ENCODE measurements around the gene MUC2. TPM values are rescaled to one million over a fixed set of nuclear protein-coding genes. Genes with fewer than 3 reads are reported as not detected.

The MUC2 gene
- total RNA-seq, 1 donor from 2014 or later, result not detected

DNA sequence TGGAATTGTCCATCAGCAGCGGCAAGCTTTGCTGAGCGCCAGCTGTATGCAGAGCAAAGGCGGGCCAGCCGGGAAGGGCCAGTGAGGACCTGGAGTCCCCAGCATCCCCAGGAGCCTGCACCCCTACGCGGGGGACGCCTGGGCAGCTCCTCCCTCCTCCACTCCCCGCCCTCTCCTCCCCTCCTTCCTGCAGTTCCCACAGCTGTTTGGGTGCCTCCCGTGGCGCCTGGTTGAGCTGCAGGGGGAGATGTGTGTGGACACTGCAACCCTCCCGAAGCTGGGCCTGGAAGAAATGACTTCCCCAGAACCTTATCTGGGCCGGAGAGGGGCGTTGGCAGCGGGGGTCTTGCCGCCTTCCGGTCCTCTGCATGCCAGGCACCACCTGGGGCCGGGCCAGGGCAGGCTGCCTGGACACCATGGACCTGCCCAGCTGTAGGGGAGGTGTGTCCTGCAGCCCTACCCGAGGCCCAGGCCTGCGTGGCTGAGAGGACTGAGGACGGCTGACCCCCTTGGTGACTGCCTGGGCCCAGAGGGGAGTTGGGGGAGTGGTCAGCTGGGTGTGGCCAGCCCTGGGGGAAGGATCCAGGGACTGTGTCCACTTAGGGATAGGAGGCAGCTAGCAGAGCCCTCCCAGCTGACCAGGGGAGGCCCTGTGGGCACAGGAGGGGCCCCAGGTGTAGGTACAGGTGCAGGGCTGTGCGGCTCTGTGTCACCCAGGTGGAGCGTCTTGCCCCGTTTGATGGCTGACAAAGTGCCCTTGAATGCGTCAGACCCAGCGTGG lies 21.4 kb upstream of the MUC2 start:
- no peaks in the 10 kb centered on the region for H4K20me1 ChIP-seq (ENCODE audit: low read depth)
- Mint-ChIP-seq H3K4me1 (no peaks in the 10 kb centered on the region), H3K4me3 (no peak overlapping the region)

DNA sequence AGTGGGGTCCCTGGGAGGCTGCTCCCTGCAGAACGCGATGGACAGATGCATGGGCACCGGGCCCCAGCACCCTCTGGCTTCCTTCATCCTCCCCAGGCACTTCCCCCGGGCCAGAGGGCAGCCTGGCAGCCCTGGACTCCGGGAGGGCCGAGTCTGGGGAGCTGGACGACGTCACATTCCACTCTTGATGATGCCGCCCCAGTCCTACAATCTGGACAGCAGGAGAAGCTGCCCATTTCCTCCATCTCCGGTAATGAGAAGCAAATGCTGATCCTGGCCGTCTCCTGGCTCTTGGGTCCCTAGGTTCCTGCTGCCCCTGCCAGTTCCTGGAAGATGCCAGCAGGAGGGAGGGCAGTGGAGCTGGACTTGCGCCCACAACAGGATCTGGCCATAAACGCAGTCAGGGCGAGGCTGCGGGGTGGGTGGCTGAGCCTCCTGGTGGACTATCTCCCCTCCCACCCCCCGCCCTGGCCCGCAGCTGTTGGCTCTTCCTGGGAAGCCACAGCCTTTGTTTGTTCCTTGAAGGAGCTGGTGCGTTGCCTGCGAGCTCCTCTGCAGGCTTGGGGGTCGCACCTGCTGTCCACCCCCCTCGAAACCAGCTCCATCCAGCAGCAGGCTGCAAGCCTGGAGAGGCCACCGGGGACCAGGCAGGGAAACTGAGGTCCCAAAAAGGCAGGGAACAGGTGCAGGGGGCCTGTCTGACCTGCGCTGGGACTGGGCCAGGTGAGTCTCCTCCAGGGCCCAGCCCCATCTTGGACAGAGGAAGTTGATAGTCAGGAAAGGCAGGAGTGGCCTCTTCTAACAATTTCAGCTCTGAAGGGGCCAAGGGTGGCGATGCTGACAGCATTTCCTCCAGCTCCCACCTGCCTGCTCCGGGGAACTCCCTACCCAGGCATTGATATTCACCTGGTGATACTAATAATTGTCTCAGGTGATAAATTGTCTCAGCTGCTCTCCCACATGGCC lies 20.2 kb upstream of the MUC2 start:
- no peak overlapping the region for H3K4me2 ChIP-seq
- H4K20me1 ChIP-seq (ENCODE audit: low read depth), result no peaks in the 10 kb centered on the region
- H3K9ac ChIP-seq, result no peak overlapping the region
- H3K9me3 ChIP-seq (ENCODE audit: low read depth), result no peaks in the 10 kb centered on the region
- peaks cover 8% of the 10 kb centered on the region for H3K4me1 ChIP-seq
- no peaks in the 10 kb centered on the region for H3K36me3 Mint-ChIP-seq
- peaks cover 5% of the 10 kb centered on the region for H3K27me3 Mint-ChIP-seq (ENCODE audit: insufficient read depth, low read depth)
- no peaks in the 10 kb centered on the region for H3K9me3 Mint-ChIP-seq
- TF ChIP-seq EZH2 (IDR thresholded peaks at IDR 0.05) (no peak), EZH2phosphoT487 (IDR thresholded peaks at IDR 0.05) (no peak)
- TF ChIP-seq, protein P1, sequence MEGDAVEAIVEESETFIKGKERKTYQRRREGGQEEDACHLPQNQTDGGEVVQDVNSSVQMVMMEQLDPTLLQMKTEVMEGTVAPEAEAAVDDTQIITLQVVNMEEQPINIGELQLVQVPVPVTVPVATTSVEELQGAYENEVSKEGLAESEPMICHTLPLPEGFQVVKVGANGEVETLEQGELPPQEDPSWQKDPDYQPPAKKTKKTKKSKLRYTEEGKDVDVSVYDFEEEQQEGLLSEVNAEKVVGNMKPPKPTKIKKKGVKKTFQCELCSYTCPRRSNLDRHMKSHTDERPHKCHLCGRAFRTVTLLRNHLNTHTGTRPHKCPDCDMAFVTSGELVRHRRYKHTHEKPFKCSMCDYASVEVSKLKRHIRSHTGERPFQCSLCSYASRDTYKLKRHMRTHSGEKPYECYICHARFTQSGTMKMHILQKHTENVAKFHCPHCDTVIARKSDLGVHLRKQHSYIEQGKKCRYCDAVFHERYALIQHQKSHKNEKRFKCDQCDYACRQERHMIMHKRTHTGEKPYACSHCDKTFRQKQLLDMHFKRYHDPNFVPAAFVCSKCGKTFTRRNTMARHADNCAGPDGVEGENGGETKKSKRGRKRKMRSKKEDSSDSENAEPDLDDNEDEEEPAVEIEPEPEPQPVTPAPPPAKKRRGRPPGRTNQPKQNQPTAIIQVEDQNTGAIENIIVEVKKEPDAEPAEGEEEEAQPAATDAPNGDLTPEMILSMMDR (IDR thresholded peaks at IDR 0.05), result no peak
- no peak overlapping the region for H2AFZ ChIP-seq (replicated peaks)
- no peak for DNase-seq (ENCODE audit: low spot score)
- H3K4me3 ChIP-seq, result no peak overlapping the region
- H3K36me3 ChIP-seq, result no peaks in the 10 kb centered on the region
- H3K79me2 ChIP-seq (ENCODE audit: low read depth), result no peaks in the 10 kb centered on the region
- H3K4me1 Mint-ChIP-seq, result no peaks in the 10 kb centered on the region
- no peak overlapping the region for H3K27ac ChIP-seq
- H3F3A ChIP-seq (ENCODE audit: low read depth), result no peaks in the 10 kb centered on the region
- H3K27ac Mint-ChIP-seq, result no peak overlapping the region
- no peak overlapping the region for H3K4me3 Mint-ChIP-seq
- H3K27me3 ChIP-seq, result no peaks in the 10 kb centered on the region

More for the DNA sequence above, 21.4 kb upstream of the MUC2 start:
- H3K36me3 Mint-ChIP-seq, result no peaks in the 10 kb centered on the region
- TF ChIP-seq EZH2 (IDR thresholded peaks at IDR 0.05) (no peak), EZH2phosphoT487 (IDR thresholded peaks at IDR 0.05) (no peak)
- TF ChIP-seq, protein P1 (IDR thresholded peaks at IDR 0.05), result no peak
- Histone ChIP-seq H3F3A (ENCODE audit: low read depth) (no peaks in the 10 kb centered on the region), H3K4me3 (no peak overlapping the region), H3K27ac (no peak overlapping the region), H3K4me2 (no peak overlapping the region), H3K27me3 (no peaks in the 10 kb centered on the region), H3K79me2 (ENCODE audit: low read depth) (no peaks in the 10 kb centered on the region), H3K36me3 (no peaks in the 10 kb centered on the region), H3K9me3 (ENCODE audit: low read depth) (no peaks in the 10 kb centered on the region), H2AFZ (replicated peaks) (no peak overlapping the region), H3K9ac (no peak overlapping the region), H3K4me1 (peaks cover 8% of the 10 kb centered on the region)
- no peak overlapping the region for H3K27ac Mint-ChIP-seq
- H3K9me3 Mint-ChIP-seq, result no peaks in the 10 kb centered on the region
- DNase-seq (ENCODE audit: low spot score), result no peak
- peaks cover 7% of the 10 kb centered on the region for H3K27me3 Mint-ChIP-seq (ENCODE audit: insufficient read depth, low read depth)

DNA sequence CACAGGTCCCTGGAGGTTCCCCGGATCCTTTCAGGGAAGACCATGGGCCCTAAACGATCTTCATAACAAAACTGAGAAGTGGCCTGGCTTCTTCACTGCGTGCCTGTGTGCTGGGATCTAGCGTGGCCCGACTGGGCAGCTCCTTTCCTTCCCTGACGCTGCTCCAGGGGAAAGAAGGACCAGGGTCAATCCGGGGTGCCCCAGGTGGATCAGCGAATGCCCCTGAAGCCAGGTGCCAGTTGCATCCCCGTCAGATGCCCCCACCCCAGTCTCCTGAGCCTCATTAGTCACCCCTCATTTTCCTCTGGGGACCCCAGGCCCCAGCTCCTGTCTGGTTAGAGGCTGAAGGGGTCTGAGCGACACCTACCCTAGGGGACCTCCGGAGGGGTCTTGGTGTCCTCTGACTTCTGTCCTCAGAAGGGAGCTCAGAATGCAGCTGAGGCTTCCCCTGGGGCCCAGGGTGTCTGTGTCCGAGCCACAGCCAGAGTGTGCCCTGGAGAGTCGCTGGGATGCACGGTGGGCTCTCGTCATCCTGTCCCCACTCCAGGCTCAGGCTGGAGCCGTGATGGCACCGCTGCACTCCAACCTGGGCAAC lies 19.5 kb upstream of the MUC2 start:
- no peaks in the 10 kb centered on the region for H3K27me3 ChIP-seq
- Mint-ChIP-seq H3K9me3 (no peaks in the 10 kb centered on the region), H3K27ac (no peak overlapping the region), H3K4me3 (no peak overlapping the region), H3K4me1 (peaks cover under 1% of the 10 kb centered on the region), H3K36me3 (no peaks in the 10 kb centered on the region), H3K27me3 (ENCODE audit: insufficient read depth, low read depth) (peaks cover 5% of the 10 kb centered on the region)
- H3K4me3 ChIP-seq, result no peak overlapping the region
- no peak overlapping the region for H3K9ac ChIP-seq
- H4K20me1 ChIP-seq (ENCODE audit: low read depth), result no peaks in the 10 kb centered on the region
- H3F3A ChIP-seq (ENCODE audit: low read depth), result no peaks in the 10 kb centered on the region
- H3K79me2 ChIP-seq (ENCODE audit: low read depth), result no peaks in the 10 kb centered on the region
- DNase-seq (ENCODE audit: low spot score), result no peak
- no peak overlapping the region for H3K4me2 ChIP-seq
- no peaks in the 10 kb centered on the region for H3K9me3 ChIP-seq (ENCODE audit: low read depth)
- H3K27ac ChIP-seq, result no peak overlapping the region
- TF ChIP-seq EZH2 (IDR thresholded peaks at IDR 0.05), result no peak
- TF ChIP-seq, protein P1 (IDR thresholded peaks at IDR 0.05), result no peak
- no peak for TF ChIP-seq EZH2phosphoT487 (IDR thresholded peaks at IDR 0.05)
- no peak overlapping the region for H2AFZ ChIP-seq (replicated peaks)
- H3K36me3 ChIP-seq, result no peaks in the 10 kb centered on the region
- H3K4me1 ChIP-seq, result peaks cover 8% of the 10 kb centered on the region
